ENCODE results near the gene ARFGAP3. TPM values are rescaled to one million over a fixed set of nuclear protein-coding genes. Genes with fewer than 3 reads are reported as not detected.
A peak's percentile ranks its signal among the peaks of the same experiment; 100 is the strongest.
"Not testable (repeated sequence)": the region's sequence is repeated elsewhere in the genome, so short reads cannot be mapped to it uniquely, and the experiment has no call there.

The ARFGAP3 gene
- total RNA-seq, 1 donor from 2014 or later = 39.9 TPM

- Histone ChIP-seq H3K4me1 (peaks cover 47% of the 10 kb centered on the region), H3K4me3 (no peak overlapping the region), H3K9me3 (no peaks in the 10 kb centered on the region), H3K27ac (peak overlapping the region; percentile 59), H3K27me3 (ENCODE audit: low read depth) (no peaks in the 10 kb centered on the region), H3K36me3 (no peaks in the 10 kb centered on the region)
- DNase-seq (no peak), ATAC-seq (no peak)
- TF ChIP-seq CTCF (IDR thresholded peaks at IDR 0.05) = no peak
- intact Hi-C loops (cut with DNase I) = no loop called here
Observed at GRCh38 chr22:42752912-42753311, 104.2 kb downstream of the ARFGAP3 start.

- TF ChIP-seq CTCF (IDR thresholded peaks at IDR 0.05) = no peak
- no peaks in the 10 kb centered on the region for H3K27me3 ChIP-seq (ENCODE audit: low read depth)
- no peaks in the 10 kb centered on the region for H3K9me3 ChIP-seq
- intact Hi-C loops (cut with DNase I) = no loop called here
- no peak overlapping the region for H3K4me3 ChIP-seq
- H3K36me3 ChIP-seq = no peaks in the 10 kb centered on the region
- no peak for DNase-seq
- H3K27ac ChIP-seq = peak overlapping the region; percentile 59
- peak; percentile 6 to 27 for ATAC-seq
- H3K4me1 ChIP-seq = peaks cover 53% of the 10 kb centered on the region
Observed at GRCh38 chr22:42752230-42752746, 104.8 kb downstream of the ARFGAP3 start.

- H3K4me1 ChIP-seq = peaks cover 45% of the 10 kb centered on the region
- H3K27ac ChIP-seq; H3K4me3 ChIP-seq; H3K9me3 ChIP-seq; H3K36me3 ChIP-seq; intact Hi-C loops (cut with DNase I); H3K27me3 ChIP-seq (ENCODE audit: low read depth); ATAC-seq; DNase-seq: not testable (repeated sequence)
Observed at GRCh38 chr22:42750421-42750820, 106.7 kb downstream of the ARFGAP3 start.

GRCh38 chr22:42747701-42748513 lies 109.2 kb downstream of the ARFGAP3 start:
- Histone ChIP-seq H3K4me1 (peaks cover 57% of the 10 kb centered on the region), H3K4me3 (no peak overlapping the region), H3K27ac (peak overlapping the region; percentile 65), H3K27me3 (ENCODE audit: low read depth) (no peaks in the 10 kb centered on the region), H3K36me3 (no peaks in the 10 kb centered on the region), H3K9me3 (no peaks in the 10 kb centered on the region)
- ATAC-seq = no peak
- DNase-seq = no peak
- no peak for TF ChIP-seq CTCF (IDR thresholded peaks at IDR 0.05)
- intact Hi-C loops (cut with DNase I) = no loop called here

Other genes starting within 250 kb of the ARFGAP3 start
- 75.0 TPM for gene POLDIP3, start 242.4 kb downstream of the ARFGAP3 start, total RNA-seq
- 1.0 TPM for gene ATP5MGL, start 216.7 kb downstream of the ARFGAP3 start, total RNA-seq
- gene CYB5R3, start 207.9 kb downstream of the ARFGAP3 start, total RNA-seq = 219 TPM
- 19.4 TPM for gene A4GALT, start 136.4 kb downstream of the ARFGAP3 start, total RNA-seq
- 104 TPM for gene PACSIN2, start 157.9 kb upstream of the ARFGAP3 start, total RNA-seq
- gene TTLL1, start 232.1 kb upstream of the ARFGAP3 start, total RNA-seq = 5.4 TPM

Measured in lower lobe of right lung (tissue), 2 donors.